Activated CD8-positive, alpha-beta memory T cell treated with anti-CD3 and anti-CD28 coated beads, Interleukin-2, amount 10 ng/mL, durations not matched to agents 7 days and 5 days (primary cell): ENCODE data around the gene ITGA2B. TPM values are rescaled to one million over a fixed set of nuclear protein-coding genes. Genes with fewer than 3 reads are reported as not detected.
A peak's percentile ranks its signal among the peaks of the same experiment; 100 is the strongest.
"Not testable (repeated sequence)": the region's sequence is repeated elsewhere in the genome, so short reads cannot be mapped to it uniquely, and the experiment has no call there.

Source experiments
- ATAC-seq: fragments of 150-1000 bp; cut with Tn5 transposase; one replicate; pipeline ENCODE4 v1.10.0; 2021; ENCODE audit warnings: moderate library complexity
- CTCF ChIA-PET: fragments of 350-600 bp; sonication (Branson Sonifier 250); formaldehyde crosslinking; loops from one replicate; lab custom pipeline; 2021; ENCODE audit warnings: antibody characterized with exemption; lab: Charles Lee
- DNase-seq: peaks from one replicate; pipeline ENCODE4 v3.0.0-alpha.2; 2020
- H3K27ac Mint-ChIP-seq: one replicate; pipeline ENCODE4 v1.8.0; 2021; ENCODE audit warnings: mild to moderate bottlenecking, mixed read lengths
- H3K27me3 Mint-ChIP-seq: one replicate; pipeline ENCODE4 v1.8.0; 2021; ENCODE audit warnings: mixed read lengths
- H3K36me3 Mint-ChIP-seq: one replicate; pipeline ENCODE4 v1.8.0; 2021; ENCODE audit warnings: mild to moderate bottlenecking, mixed read lengths
- H3K4me1 Mint-ChIP-seq: one replicate; pipeline ENCODE4 v1.8.0; 2021; ENCODE audit warnings: mixed read lengths
- H3K4me3 Mint-ChIP-seq: one replicate; pipeline ENCODE4 v1.8.0; 2021; ENCODE audit warnings: mild to moderate bottlenecking, moderate library complexity, mixed read lengths
- H3K9me3 Mint-ChIP-seq: one replicate; pipeline ENCODE4 v1.8.0; 2022; ENCODE audit warnings: low read depth, mixed read lengths
- total RNA-seq, 2 experiments: library from RNA; stranded (reverse); gene quantifications; one replicate each; pipeline ENCODE4 v1.2.3, GENCODE V29; 2021

ITGA2B gene
- total RNA-seq, 2 experiments from 2014 or later, result 0.09 to 0.44 TPM

DNA sequence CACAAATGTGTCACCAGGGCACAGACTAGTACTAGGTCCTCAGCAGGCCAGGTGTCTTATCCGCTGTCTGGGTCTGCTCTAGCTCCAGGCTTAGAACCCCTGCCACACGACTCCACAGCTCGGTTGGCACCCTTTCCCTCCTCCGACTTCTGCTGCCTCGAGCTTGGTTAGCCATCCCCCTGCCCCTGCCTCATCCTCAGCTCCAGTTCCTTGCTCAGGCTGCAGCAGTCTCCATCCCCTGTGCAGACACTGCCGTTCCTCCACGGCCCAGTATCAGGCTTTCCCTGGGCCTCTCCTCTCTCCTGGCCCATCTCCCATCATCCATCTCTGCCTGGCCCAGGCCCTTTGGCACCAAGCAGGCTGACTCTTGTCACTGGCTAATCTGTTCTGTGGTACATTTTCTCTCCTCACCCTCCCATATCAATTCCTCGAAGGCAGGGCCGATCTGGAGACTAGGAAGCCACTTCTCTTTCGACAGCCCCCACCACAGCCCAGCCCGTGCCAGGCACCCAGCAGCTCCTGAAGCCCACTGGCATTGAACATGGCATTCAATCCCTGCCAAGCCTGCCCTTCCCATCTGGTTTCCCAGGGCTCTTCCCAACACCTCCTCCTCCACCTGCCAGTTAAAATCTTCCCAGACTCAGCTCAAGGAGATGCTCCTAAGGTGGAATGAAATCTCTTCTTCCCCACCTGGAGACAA, 45.8 kb downstream of the ITGA2B start:
- no peak overlapping the region for H3K4me3 Mint-ChIP-seq
- H3K9me3 Mint-ChIP-seq, result no peaks in the 10 kb centered on the region
- CTCF ChIA-PET, result interaction anchor here (2.3 to 3.4 kb wide), 5 partner anchors 12 to 133 kb away, joined by 12 to 40 read pairs (median 23); partner anchors contain the start of gene FAM171A2
- H3K36me3 Mint-ChIP-seq, result no peaks in the 10 kb centered on the region
- DNase-seq, result no peak
- H3K27ac Mint-ChIP-seq, result no peak overlapping the region
- no peak for ATAC-seq
- peaks cover 11% of the 10 kb centered on the region for H3K27me3 Mint-ChIP-seq
- H3K4me1 Mint-ChIP-seq, result peaks cover 29% of the 10 kb centered on the region

DNA sequence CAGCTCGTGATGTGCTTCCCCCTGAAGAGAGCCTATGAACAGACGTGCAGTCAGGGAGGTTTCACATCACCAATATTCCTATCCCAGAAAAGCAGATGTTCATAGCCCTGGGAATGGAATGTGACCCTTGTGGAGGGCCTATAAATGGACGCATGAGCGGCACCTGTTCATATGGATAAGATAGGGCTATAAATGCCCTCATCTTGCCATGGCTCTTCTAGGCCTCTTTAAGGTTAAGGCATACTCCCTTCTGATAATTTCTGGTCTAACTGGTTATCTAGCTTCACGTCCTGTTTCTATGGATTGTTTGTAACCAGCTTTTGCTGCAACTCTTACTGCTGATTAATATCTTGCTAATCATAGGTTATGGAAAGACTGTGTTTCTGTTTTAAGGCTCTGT, 48.9 kb downstream of the ITGA2B start:
- Mint-ChIP-seq H3K27me3 (peaks cover 17% of the 10 kb centered on the region), H3K4me1 (peaks cover 10% of the 10 kb centered on the region)
- DNase-seq, H3K4me3 Mint-ChIP-seq, H3K9me3 Mint-ChIP-seq, ATAC-seq, H3K27ac Mint-ChIP-seq, H3K36me3 Mint-ChIP-seq: not testable (repeated sequence)
- CTCF ChIA-PET, result interaction anchor here (0.7 to 3.0 kb wide), 3 partner anchors 10 to 199 kb away, joined by 3 to 14 read pairs (median 3); partner anchors contain the start of gene HROB

DNA sequence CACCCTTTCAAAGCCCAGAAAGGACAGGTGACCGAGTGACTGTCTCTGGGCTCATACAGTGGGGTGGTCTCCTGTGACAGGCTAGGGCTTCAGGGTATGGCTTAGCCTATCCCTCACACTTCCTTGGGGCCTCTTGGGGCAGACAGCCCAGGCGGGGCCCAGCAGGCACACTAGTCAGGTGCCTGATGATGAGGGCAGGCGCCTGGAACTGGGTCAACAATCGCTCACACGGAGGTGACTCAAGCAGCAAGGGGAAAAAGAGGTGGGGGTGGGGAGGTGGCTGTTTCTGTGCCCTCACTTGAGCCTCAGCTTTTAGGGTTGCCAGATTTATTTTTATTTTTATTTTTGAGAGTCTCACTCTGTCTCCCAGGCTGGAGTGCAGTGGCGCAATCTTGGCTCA, 50.7 kb downstream of the ITGA2B start:
- CTCF ChIA-PET, result interaction anchor here (1.0 to 3.0 kb wide), 4 partner anchors 12 to 215 kb away, joined by 3 to 14 read pairs (median 4); partner anchors contain the start of gene HDAC5
- H3K27me3 Mint-ChIP-seq, result peaks cover 17% of the 10 kb centered on the region
- no peak overlapping the region for H3K27ac Mint-ChIP-seq
- no peaks in the 10 kb centered on the region for H3K36me3 Mint-ChIP-seq
- ATAC-seq (peak; percentile 36), DNase-seq (no peak)
- no peaks in the 10 kb centered on the region for H3K4me1 Mint-ChIP-seq
- no peak overlapping the region for H3K4me3 Mint-ChIP-seq
- H3K9me3 Mint-ChIP-seq, result no peaks in the 10 kb centered on the region

DNA sequence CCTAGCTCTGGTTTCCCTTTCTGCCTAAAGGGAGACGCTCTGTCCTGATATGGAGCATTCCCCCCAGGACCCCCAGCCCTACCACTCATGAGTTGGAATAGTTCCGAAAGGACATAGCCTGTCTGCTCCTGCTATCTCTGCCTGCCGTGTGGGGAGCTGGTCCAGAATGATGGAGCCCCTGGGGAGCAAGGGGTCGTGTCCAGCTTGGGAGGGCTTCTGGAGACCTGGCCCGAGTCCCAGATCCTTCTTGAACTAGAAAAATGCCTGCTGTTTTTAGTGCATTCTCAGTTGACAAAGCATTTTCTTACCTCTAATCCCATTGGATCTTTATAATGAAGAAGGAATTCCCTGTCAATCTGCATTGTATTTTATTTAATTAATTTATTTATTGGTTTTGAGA, 53.5 kb downstream of the ITGA2B start:
- CTCF ChIA-PET, result interaction anchor here (0.7 to 1.9 kb wide), 5 partner anchors 9 to 195 kb away, joined by 4 to 7 read pairs (median 5); partner anchors contain the start of gene GRN
- Mint-ChIP-seq H3K27ac (no peak overlapping the region), H3K4me3 (no peak overlapping the region), H3K9me3 (no peaks in the 10 kb centered on the region), H3K27me3 (peaks cover 6% of the 10 kb centered on the region), H3K4me1 (peaks cover 5% of the 10 kb centered on the region), H3K36me3 (no peaks in the 10 kb centered on the region)
- ATAC-seq (no peak), DNase-seq (no peak)

DNA sequence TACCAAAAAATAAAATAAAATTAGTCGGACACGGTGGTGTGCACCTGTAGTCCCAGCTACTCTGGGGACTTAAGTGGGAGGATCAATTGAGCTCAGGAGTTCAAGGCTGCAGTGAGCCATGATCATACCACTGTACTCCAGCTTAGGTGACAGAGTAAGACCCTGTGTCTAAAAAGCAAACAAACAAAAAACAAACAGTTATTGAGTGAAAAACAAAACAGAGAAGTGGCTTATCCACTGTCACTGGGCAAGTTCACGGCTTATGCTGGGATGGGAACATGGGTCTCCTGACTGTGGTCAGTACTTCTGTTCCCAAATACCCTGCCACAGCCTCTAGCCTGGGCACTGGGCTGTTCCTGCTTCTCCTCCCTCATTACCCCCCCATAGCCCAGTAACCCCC, 53.9 kb downstream of the ITGA2B start:
- Mint-ChIP-seq H3K4me1 (peaks cover 5% of the 10 kb centered on the region), H3K36me3 (no peaks in the 10 kb centered on the region), H3K27ac (no peak overlapping the region), H3K27me3 (peaks cover 6% of the 10 kb centered on the region), H3K4me3 (no peak overlapping the region), H3K9me3 (no peaks in the 10 kb centered on the region)
- CTCF ChIA-PET, result interaction anchor here (0.7 to 1.9 kb wide), 6 partner anchors 10 to 194 kb away, joined by 3 to 7 read pairs (median 4); partner anchors contain the start of gene GRN
- no peak for DNase-seq
- no peak for ATAC-seq

DNA sequence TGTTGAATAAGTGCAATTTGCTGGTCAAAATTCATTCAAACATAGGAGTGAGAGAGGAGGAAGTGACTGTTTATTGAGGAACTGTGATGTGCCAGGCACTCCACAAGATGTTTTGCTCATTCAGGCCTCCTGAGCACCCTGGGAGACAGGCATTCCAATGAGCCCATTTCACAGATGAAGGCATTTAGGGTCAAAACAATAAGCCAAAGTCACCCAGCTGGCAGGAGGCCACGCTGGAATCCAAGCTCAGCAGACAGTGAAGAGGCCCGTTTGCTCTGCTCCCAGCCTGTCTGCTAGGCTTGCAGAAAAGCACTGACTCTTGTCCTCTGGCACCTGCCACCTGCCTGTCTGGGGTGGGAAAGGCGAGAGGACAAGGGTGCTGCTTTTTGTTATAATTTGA, 54.7 kb downstream of the ITGA2B start:
- ATAC-seq (no peak), DNase-seq (no peak)
- H3K9me3 Mint-ChIP-seq, result no peaks in the 10 kb centered on the region
- no peak overlapping the region for H3K4me3 Mint-ChIP-seq
- peaks cover 6% of the 10 kb centered on the region for H3K27me3 Mint-ChIP-seq
- CTCF ChIA-PET, result interaction anchor here (0.9 to 7.2 kb wide), 6 partner anchors 9 to 211 kb away, joined by 3 to 94 read pairs (median 4); partner anchors contain the start of gene HDAC5
- H3K4me1 Mint-ChIP-seq, result peaks cover 5% of the 10 kb centered on the region
- no peak overlapping the region for H3K27ac Mint-ChIP-seq
- no peaks in the 10 kb centered on the region for H3K36me3 Mint-ChIP-seq

DNA sequence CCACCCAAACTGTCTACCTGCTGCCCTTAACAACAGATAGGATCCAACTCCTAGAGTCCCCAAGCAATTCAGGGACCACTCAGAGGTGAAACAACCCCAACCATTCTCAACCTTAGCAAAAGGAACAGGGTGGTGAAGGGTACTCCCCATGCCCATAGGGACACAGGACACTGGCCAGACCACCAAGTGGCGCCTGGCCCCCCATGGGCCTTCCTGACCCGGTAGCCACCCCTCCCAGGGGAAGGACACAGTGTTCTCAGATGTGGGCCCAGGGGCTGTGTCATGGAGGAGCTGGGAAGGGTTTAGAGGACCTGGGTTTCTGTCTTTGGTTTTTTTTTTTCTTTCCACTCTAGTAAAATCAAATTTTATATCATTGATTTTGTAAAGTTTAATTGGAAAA, 55.1 kb downstream of the ITGA2B start:
- H3K27ac Mint-ChIP-seq, result no peak overlapping the region
- H3K27me3 Mint-ChIP-seq, result peaks cover 6% of the 10 kb centered on the region
- no peak for DNase-seq
- CTCF ChIA-PET, result interaction anchor here (0.9 to 7.2 kb wide), 6 partner anchors 9 to 211 kb away, joined by 3 to 94 read pairs (median 4); partner anchors contain the start of gene HDAC5
- ATAC-seq, result no peak
- no peaks in the 10 kb centered on the region for H3K36me3 Mint-ChIP-seq
- no peaks in the 10 kb centered on the region for H3K9me3 Mint-ChIP-seq
- H3K4me3 Mint-ChIP-seq, result no peak overlapping the region
- H3K4me1 Mint-ChIP-seq, result peaks cover 5% of the 10 kb centered on the region

DNA sequence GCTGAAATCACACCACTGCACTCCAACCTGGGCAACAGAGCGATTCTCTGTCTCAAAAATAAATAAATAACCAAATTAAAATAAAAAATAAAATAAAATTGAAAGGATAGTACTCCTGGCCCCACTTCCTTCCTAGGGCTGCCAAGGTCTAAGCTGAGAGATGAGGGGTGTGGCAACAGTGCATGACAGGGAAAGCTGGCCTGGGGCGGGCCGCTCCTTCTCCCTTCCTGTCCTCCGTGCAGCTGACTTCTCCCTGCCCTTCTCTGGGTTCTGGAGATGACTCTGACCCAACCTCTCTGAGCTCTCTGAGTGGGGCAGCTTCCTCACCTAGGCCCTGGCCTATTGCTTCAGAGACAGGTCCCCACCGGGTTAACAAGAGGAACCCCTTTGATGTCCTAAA, 56.1 kb downstream of the ITGA2B start:
- Mint-ChIP-seq H3K36me3 (no peaks in the 10 kb centered on the region), H3K9me3 (no peaks in the 10 kb centered on the region), H3K4me1 (peaks cover 5% of the 10 kb centered on the region), H3K27me3 (peaks cover 3% of the 10 kb centered on the region), H3K27ac (no peak overlapping the region), H3K4me3 (no peak overlapping the region)
- ATAC-seq, result no peak
- DNase-seq, result no peak
- CTCF ChIA-PET, result interaction anchor here (1.2 to 7.2 kb wide), 4 partner anchors 11 to 210 kb away, joined by 3 to 94 read pairs (median 38); partner anchors contain the start of genes GRN and HDAC5

DNA sequence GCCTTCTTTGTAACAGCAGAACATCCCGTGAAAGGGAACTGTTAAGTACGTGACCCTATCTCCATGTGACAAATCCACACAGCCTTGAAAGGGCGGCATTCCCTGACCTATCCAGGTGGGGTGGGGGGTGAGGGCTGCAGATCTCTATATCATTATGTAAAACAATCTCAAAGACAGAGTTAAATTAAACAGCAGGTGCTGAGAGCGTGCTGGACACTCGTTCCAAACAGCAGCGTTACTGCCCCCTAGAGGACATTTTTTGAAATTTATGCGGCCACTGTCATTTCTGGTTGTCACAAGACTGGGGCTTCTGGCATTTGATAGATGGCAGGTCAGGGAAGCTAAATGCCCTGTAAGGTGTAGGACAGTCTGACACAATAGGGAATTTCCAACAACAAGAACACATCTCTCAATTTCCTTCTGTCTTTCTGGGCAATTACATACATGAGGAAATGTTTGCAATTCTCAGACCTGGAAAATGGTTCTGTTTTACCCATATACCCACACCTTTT, 58.1 kb downstream of the ITGA2B start:
- CTCF ChIA-PET, result interaction anchor here (0.7 to 7.2 kb wide), 25 partner anchors 10 to 208 kb away, joined by 3 to 94 read pairs (median 6); partner anchors contain the start of genes GRN, HDAC5 and UBTF
- Mint-ChIP-seq H3K4me3 (no peak overlapping the region), H3K9me3 (no peaks in the 10 kb centered on the region), H3K36me3 (no peaks in the 10 kb centered on the region), H3K4me1 (peaks cover 13% of the 10 kb centered on the region), H3K27ac (no peak overlapping the region), H3K27me3 (no peaks in the 10 kb centered on the region)
- DNase-seq (peak; percentile 86), ATAC-seq (peak; percentile 46)

DNA sequence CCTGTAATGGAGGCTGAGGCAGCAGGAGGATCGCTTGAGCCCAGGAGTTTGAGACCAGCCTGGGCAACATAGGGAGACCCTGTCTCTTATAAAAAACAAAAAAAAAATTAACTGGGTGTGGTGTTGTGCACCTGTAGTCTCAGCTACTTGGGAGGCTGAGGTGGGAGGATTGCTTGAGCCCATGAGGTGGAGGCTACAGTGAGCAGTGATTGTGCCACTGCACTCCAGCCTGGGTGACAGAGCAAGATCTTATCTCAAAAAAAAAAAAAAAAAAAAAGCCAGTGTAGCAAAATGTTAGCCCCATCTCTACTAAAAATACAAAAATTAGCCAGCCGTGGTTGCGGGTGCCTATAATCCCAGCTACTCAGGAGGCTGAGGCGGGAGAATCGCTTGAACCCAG, 59.2 kb downstream of the ITGA2B start:
- not testable (repeated sequence) for ATAC-seq, H3K9me3 Mint-ChIP-seq, H3K4me3 Mint-ChIP-seq, DNase-seq, H3K27ac Mint-ChIP-seq, H3K27me3 Mint-ChIP-seq, H3K36me3 Mint-ChIP-seq
- CTCF ChIA-PET, result interaction anchor here (0.7 to 7.2 kb wide), 22 partner anchors 9 to 207 kb away, joined by 3 to 94 read pairs (median 7); partner anchors contain the start of genes GRN, HDAC5 and UBTF
- peaks cover 17% of the 10 kb centered on the region for H3K4me1 Mint-ChIP-seq

DNA sequence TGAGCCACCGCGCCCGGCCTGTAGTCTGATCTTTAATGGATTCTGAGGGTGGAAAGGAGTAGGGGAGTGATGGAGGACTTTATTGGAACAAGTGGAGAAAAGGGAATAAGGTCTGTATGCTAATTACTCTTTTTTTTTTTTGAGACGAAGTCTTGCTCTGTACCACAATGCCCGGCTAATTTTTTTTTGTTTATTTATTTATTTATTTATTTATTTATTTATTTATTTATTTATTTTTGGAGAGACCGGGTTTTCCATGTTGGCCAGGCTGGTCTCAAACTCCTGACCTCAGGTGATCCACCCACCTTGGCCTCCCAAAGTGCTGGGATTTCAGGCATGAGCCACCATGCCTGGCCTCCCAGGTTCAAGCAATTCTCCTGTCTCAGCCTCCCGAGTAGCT, 59.9 kb downstream of the ITGA2B start:
- H3K4me3 Mint-ChIP-seq, DNase-seq, H3K27me3 Mint-ChIP-seq, H3K36me3 Mint-ChIP-seq, ATAC-seq, H3K27ac Mint-ChIP-seq, H3K9me3 Mint-ChIP-seq: not testable (repeated sequence)
- CTCF ChIA-PET, result interaction anchor here (0.8 to 7.2 kb wide), 11 partner anchors 12 to 161 kb away, joined by 3 to 94 read pairs (median 13); partner anchors contain the start of genes GRN and UBTF
- peaks cover 17% of the 10 kb centered on the region for H3K4me1 Mint-ChIP-seq

DNA sequence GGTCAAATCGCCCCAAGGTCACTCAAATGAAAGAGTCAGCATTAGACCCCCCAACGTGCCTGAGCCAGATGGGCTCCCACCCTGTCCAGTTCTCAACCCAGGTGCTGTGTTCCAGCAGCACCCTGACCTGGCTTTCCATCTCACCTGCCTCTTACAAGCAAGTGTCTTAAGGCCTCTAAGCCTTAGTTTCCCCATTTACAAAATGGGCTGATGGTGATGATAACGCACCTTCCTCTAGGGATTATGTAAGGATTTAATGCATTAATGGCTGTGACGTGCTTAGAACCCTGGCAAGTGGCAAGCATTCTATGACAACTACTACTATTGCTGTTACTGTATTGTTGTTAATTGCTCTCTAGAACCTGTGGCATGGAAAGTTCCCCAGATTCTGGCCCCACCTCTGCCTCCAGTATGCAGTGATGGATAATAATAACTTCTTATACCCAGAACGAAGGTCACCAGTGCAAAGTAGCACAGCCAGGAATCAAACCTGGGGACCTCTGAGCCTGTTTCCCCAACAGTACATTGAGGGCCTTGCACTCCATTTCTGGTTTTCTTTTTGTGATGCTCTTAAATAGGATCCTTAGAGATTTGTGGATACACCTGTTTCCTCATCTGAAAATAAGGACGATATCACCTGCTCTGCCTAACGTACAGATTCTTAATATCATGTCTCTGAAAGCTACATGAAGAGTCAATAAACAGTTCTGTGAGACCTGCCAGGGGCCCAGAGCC, 61.6 kb downstream of the ITGA2B start:
- Mint-ChIP-seq H3K4me3 (no peak overlapping the region), H3K9me3 (no peaks in the 10 kb centered on the region), H3K4me1 (peaks cover 28% of the 10 kb centered on the region), H3K27ac (peak overlapping the region; percentile 37), H3K36me3 (no peaks in the 10 kb centered on the region), H3K27me3 (no peaks in the 10 kb centered on the region)
- ATAC-seq, result no peak
- CTCF ChIA-PET, result interaction anchor here (0.9 to 7.2 kb wide), 7 partner anchors 23 to 124 kb away, joined by 3 to 94 read pairs (median 5); partner anchors contain the start of gene FAM171A2
- DNase-seq, result no peak
